GM21529 (cell line): ENCODE data around the gene C12orf42.
"Not testable (repeated sequence)": the region's sequence is repeated elsewhere in the genome, so short reads cannot be mapped to it uniquely, and the experiment has no call there.

Experiments used
- ATAC-seq: cut with Tn5 transposase; IDR thresholded peaks from one replicate; pipeline ENCODE4 v1.9.1; 2021; ENCODE audit not compliant: unreplicated experiment

The C12orf42 gene

GRCh38 chr12:103425674-103426073 lies 70.1 kb downstream of the C12orf42 start:
- ATAC-seq: not testable (repeated sequence)

DNA sequence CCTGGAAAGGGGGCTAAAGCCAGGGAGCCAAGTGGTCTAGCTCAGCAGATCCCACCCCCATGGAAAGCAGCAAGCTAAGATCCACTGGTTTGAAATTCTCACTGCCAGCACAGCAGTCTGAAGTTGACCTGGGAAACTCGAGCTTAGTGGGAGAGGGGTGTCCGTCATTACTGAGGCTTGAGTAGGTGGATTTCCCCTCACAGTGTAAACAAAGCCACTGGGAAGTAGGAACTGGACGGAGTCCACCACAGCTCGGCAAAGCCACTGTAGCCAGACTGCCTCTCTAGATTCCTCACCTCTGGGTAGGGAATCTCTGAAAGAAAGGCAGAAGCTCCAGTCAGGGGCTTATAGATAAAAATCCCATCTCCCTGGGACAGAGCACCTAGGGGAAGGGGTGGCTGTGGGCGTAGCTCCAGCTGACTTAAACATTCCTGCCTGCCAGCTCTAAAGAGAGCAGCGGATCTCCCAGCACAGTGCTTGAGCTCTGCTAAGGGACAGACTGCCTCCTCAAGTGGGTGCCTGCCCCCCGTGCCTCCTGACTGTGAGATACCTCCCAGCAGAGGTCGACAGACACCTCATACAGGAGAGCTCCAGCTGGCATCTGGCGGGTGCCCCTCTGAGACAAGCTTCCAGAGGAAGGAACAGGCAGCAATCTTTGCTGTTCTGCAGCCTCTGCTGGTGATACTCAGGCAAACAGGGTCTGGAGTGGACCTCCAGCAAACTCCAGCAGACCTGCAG lies 70.8 kb downstream of the C12orf42 start:
- not testable (repeated sequence) for ATAC-seq

GRCh38 chr12:103423516-103423910 lies 72.3 kb downstream of the C12orf42 start:
- no peak for ATAC-seq

DNA sequence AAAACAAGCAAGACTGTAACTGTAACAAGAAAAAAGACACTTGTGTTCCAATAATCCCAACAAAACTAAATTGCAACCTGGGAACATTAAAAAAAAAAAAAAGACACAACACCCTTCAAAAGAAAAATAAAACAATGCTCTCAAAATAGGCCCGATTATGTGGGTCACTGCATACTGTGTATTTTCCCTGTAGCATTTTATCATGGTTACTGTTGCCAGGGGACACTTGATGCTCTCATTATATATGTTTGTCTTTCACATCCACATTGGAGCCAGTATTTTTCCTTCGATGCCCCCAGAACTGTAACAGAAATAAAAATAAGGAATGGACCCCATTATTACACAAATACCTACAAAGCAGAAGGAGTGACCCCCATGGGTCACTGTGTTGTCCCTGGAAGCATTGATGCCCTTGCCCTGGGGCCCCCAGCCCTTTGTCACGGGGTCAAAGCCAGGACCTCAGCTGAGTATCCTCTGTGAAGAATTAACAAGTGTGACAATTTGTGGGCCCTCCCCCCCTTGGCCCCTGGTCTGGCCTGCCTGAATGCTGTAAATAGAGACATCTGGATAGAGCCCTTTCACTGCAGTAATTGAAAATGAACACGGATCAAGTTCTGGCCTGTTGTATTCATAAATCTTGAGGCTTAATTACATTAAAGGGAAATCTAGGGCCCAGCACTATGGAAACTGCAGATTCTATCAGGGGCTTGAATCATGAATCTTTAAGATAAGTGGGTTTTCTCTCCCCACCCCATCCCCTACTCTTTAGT lies 72.8 kb downstream of the C12orf42 start:
- ATAC-seq: no peak

DNA sequence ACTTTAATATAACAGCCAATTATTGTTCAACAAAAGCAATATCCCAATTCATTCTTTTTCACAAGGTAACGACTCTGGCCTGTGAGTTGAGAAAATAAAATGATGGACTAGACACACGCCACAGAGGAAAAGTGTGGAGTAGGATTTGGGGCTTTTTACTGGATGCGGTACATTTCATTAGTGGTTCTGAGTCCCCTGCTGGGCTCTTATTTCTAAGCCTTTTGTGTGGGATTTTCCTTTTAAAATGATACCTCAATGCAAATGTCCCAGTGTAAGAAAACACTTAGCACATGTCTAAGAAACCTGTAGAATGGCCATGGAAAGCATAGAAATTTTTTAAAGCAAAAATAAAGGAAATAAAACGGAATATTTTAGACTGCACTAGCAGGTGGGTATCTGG lies 73.4 kb downstream of the C12orf42 start:
- no peak for ATAC-seq

DNA sequence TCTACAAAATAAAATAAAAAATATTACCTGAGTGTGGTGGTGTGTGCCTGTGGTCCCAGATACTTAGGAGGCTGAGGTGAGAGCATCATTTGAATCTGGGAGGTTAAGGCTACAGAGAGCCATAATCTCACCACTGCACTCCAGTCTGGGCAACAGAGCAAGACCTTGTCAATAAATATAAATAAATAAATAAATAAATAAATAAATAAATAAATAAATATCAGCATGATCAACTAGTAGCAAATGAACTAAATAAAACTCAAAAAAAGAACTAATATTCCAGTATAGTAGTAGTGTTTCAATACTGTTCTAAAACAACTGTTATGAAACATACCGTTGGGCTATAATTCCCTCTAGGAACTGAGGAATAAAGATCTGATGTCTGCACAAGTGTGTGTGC lies 74.4 kb downstream of the C12orf42 start:
- ATAC-seq: no peak

- ATAC-seq: no peak
Observed at GRCh38 chr12:103415681-103416080, 80.1 kb downstream of the C12orf42 start.

DNA sequence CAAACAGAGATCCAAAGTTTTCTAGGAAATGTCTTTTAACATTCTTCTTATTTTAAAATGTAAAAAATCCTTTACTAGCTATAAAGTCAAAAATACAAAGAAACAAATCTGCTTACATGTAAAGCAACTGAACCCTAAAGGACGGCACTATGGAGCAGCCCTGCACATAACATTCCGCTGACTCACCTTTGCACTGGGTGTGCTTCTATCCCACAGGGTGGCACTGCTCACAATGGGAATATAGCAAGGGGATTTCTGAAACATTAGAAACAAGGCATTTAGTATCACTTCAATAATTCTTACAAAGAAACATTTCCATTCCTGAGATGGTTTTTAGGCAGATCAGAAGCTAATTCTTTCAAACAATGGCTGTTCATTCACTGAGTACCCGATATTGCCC lies 94.3 kb downstream of the C12orf42 start:
- ATAC-seq: no peak

DNA sequence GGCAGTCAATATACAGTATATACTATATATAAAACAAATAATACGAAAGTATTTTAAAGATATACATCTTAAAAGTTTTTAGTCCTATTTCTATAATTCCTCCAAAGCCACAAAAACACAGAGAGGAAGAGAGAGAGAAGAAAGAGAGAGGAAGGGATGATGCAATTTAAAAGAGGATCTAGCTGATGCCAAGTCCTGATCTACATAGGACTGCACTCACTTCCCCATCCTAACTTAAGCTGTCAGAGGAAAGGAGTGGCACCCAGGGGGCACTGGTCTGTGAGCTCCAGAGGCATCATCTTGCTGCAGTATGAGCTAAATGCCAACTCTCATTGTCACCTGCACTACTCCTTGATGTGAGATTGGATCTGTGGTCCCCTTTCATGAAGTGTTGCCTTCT lies 95.8 kb downstream of the C12orf42 start:
- ATAC-seq: no peak

GRCh38 chr12:103397536-103397935 lies 98.2 kb downstream of the C12orf42 start:
- no peak for ATAC-seq

- peak; percentile 97 for ATAC-seq
Observed at GRCh38 chr12:103392722-103393121, 103.0 kb downstream of the C12orf42 start.

DNA sequence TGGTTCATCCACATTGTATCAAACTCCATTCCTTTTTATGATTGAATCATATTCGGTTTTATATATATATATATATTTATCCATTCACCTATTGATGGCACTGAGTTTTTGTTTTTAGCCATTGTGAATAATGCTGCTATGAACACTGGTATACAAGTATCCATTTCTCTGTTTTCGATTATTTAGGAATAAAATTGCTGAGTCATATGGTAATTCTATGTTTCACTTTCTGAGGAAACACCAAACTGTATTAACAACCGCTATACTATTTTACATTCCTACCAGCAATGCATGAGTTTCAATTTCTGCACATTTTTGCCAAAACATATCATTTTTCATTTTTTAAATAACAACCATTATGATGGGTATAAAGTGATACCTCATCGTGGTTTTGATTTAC lies 104.7 kb downstream of the C12orf42 start:
- ATAC-seq: no peak

GRCh38 chr12:103387385-103387784 lies 108.4 kb downstream of the C12orf42 start:
- no peak for ATAC-seq

- ATAC-seq: no peak
Observed at GRCh38 chr12:103386451-103386850, 109.3 kb downstream of the C12orf42 start.

DNA sequence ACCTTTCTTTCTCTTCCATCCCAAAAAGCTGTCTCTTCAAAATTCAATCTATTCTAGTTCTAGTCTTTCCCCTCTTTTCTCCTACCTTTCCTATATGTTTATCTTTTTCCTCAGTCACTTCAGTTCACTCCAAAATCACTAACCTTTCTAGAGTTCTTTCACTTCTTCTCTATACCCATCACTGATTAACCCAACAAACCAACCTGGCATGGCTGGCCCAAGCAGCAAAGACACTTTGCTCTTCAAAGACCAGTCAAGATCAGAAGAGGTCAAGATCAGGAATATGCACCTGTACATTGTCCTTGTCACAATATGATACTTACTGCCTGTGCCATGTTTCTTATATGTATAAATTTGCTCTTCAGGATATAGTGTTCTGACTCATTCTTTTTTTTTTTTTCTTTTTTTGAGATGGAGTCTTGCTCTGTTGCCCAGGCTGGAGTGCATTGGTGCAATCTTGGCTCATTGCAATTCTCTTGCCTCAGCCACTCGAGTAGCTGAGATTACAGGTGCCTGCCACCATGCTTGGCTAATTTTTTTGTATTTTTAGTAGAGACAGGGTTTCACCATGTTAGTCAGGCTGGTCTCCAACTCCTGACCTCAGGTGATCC lies 112.9 kb downstream of the C12orf42 start:
- ATAC-seq: no peak

DNA sequence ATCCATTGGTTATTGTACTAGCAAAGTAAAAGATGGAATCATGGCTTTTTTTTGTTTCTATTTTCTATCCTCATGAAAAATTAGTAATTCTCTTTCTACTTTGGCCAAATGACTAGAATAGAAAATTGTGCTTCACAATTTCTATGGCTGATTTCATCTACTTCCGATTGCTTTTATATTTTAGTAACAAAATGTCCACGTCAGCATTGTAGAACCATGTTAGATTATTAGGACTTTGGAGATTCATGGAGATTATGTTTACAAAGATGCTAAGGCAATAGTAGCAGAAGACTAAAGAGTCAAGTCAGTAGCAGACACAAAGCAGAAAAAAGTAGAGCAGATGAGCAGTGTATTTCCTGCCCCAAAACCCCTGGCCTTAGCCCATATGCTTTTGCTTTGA lies 113.6 kb downstream of the C12orf42 start:
- no peak for ATAC-seq

DNA sequence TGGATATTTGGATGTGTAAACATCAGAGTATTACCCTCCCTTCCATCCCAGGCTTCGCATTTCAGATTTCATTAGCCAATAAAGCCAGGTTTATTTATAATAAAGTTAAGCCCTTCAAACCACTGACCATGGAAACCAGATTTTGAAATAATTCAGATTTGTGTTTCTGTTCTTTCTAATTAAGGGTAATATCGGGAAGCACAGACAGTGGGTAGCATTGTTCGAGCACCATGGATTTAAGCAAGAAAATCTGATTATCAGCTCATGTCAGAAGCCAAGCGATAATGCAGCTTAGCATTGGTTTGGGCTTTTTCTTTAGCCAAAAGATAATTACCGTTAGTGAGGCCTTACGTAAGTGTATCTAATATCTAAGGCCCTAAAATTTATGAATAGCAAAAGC lies 116.1 kb downstream of the C12orf42 start:
- ATAC-seq: no peak

GRCh38 chr12:103373088-103373523 lies 122.7 kb downstream of the C12orf42 start:
- ATAC-seq: no peak

GRCh38 chr12:103369929-103370328 lies 125.8 kb downstream of the C12orf42 start:
- ATAC-seq: peak; percentile 75

DNA sequence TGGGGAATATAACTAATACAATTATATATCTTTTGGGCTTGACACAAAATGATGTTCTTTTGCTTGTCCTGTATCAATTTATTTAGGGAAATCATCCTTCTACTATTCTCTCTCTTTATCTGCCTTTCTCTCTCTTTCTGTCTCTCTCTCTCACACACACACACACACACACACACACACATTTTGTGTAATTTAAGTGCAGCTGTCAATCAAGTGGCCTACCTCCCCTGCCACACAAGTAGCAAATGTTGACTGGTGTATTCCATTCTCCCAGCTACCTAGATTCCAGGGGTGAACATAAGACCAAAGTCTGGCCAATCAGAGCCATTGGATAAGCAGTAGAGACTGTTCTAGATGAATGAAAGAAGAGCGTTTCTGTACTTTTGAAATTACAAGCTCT lies 127.6 kb downstream of the C12orf42 start:
- no peak for ATAC-seq

- ATAC-seq: no peak
Observed at GRCh38 chr12:103354403-103354802, 141.4 kb downstream of the C12orf42 start.

GRCh38 chr12:103353913-103354312 lies 141.9 kb downstream of the C12orf42 start:
- no peak for ATAC-seq
